Activated CD4-positive, alpha-beta T cell treated with anti-CD3 and anti-CD28 coated beads for 48 hours (primary cell): ENCODE measurements around the gene TSHZ2.

ENCODE experiments used
- DNase-seq: peaks from one replicate; pipeline ENCODE4 v3.0.0-alpha.2; 2020

TSHZ2 gene

DNA sequence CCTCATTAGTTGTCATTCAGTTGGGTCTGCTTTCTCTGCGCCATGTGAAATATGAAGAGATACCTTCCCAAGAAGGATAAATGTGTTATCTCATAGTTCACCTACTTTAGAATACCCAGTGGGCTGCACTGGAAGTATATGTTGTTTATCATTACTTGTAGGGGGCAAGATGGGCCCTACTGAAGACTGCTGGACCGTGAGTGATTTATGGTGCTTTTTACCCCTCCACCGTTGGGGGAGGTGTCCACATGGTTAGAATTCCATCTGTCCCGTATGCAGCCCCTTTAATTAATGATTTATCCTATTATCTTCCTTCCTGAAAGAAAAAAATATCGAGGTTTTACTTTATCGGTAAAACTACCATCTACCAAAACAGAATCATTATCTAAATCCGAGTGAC lies 97.0 kb downstream of the TSHZ2 start:
- no peak for DNase-seq

DNA sequence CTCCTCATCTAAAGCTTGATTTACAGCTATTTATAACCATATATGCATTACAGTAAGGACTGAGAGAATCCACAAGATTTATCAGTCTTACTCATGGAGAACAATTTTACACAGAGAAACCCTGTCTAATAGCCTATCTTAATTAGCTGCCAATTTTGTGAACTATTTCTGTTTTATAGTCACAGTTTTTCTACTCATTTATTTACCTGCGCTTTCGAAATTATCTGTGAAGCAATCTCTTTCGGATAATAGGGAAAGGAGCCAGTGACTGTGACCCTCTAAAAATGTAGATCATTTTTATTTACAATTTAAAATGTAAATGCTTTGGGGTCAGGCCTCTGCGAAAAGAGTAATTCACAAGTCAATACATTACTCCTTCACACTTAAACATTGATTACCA lies 98.1 kb downstream of the TSHZ2 start:
- no peak for DNase-seq

DNA sequence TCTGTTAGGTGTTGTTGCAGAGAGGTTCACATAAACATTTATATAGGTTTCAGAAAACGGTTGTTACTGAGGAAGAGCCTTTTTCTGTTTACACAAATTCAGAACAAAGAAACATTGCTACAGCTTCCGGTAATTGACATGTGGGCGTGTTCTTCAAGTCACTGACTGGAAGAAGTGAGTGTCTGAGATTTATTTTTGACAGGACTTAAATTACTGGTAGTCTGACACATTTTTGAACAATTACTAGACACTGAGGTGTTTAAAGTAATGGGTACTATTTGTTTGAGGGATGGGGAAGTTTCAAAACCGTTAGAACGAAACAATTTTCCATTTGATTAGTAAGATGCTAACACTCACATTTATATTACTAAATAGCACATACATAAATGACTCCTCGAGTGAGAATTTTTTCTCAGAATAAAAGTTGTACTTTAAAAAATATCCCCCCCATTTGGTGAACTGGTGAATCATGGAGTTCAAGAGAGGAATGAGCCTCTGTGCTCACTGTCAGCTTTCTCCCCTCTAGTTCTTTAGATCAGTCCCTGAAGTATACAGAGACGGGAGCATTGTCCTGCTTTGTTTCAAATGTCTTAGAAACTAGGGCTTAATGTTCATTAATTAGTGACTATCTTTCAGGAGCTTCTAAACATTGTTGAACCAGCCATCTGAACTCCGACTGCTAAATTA lies 98.7 kb downstream of the TSHZ2 start:
- DNase-seq: peak; percentile 54

DNA sequence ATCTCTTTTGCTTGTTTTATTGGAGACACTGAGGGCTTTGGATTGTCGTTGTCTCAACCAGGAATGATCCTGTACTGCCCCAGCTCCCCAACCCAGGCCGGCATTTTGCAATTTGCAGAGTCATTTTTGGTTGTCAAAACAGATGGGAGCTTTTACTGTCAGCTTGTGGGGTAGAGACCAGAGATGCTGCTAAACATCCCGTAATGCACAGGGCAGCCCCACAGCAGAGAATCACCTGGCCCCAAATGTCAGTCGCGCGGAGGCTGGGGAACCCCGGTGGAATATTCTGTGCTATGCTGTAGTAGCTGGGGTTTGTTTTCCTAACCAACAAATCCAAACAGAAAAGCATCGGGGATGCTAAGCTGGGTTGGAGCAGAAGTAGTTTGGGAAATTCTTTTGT lies 99.7 kb downstream of the TSHZ2 start:
- DNase-seq: peak; percentile 37

DNA sequence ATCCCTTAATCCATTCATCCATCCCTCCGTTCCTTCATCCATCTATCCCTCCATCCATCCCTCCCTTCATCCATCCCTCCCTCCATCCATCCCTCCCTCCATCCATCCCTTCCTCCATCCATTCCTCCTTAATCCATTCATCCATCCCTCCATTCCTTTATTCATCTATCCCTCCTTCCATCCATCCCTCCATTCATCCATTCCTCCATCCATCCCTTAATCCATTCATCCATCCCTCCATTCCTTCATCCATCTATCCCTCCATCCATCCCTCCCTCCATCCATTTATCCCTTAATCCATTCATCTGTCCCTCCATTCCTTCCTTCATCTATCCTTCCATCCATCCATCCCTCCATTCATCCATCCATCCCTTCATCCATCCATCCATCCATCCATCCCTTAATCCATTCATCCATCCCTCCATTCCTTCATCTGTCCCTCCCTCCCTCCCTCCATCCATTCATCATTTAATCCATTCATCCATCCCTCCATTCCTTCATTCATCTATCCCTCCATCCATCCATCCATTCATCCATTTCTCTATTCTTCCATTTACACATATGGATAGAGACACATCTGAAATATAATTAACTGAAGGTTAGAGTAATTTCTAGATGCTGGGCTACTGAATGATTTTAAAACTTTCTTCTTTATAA lies 100.9 kb downstream of the TSHZ2 start:
- DNase-seq: no peak

DNA sequence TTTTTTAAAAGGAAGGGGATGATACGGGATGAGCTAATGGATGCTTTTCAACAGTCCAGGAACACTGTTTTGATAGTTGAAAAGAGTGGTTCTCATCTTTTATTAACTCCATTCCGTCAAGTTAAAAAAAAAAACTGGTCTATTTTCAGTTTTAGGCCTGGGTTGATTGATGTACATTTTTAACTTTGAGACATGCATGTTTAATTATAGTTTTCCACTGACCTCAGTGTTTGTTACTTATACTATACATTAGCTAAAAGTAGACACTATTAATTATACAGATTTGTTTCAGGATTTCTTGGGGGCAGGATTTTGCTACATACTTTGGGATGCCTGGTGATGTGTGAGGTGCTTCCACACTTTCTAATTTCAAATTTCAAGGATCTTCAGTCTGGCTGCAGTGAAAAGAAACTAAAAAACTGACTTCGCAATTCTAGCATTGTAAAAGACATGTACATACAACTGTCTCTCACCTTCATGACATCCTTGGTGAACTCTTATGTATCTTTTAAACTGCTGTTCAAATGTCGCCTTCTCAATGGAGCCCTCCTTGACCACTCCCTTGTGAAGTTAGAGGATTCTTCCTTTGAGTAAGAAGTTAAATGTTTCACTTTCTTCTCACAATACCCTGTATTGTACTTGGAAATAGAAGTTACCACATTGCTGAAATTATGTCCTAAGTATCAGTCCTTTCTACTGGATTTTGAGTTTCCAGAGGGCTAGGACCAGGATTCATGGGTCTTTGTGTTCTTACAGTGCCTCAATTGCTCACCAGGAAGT lies 101.7 kb downstream of the TSHZ2 start:
- DNase-seq: no peak

DNA sequence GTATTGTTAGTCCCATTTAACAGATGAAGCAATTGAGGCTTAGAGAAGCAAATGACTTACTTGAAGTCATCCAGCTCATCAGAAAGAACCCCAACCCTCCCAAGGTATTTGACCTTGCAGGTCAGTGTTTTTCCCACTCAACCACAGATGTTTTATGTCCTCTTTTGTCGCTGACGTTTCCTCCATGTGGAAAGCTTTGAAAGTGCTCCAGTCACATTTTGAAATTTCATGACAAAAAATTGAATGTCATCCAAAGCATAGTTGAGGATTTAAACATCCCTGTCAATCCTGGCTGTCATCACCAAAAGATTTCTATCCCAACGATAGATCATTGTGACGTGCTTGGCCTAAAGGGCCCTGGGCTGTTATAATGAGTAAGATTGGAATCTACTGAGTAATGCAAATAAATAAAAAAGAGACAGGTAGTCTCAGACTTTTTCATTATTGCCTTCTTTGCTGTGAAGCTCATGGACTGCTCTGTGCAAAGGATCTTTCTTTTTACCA lies 102.7 kb downstream of the TSHZ2 start:
- no peak for DNase-seq

DNA sequence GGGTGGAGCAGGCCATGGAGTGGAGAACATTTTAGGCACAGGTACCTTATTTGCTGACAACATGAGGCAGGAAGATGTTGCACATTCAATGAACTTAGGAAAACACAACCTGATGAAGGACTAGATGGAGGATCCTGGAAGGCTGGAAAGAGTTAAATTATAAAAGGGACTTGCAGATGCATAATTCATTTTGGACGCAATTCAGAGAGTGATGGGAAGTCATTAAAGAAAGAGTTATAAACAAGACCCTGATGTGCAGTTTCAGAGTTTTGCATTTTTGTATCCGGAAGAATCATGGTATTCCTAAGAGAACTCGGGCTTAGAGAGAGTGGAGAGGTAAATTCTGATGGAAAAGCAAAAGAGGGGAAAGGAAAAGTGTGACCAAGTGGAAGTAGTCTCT lies 104.5 kb downstream of the TSHZ2 start:
- DNase-seq: no peak

DNA sequence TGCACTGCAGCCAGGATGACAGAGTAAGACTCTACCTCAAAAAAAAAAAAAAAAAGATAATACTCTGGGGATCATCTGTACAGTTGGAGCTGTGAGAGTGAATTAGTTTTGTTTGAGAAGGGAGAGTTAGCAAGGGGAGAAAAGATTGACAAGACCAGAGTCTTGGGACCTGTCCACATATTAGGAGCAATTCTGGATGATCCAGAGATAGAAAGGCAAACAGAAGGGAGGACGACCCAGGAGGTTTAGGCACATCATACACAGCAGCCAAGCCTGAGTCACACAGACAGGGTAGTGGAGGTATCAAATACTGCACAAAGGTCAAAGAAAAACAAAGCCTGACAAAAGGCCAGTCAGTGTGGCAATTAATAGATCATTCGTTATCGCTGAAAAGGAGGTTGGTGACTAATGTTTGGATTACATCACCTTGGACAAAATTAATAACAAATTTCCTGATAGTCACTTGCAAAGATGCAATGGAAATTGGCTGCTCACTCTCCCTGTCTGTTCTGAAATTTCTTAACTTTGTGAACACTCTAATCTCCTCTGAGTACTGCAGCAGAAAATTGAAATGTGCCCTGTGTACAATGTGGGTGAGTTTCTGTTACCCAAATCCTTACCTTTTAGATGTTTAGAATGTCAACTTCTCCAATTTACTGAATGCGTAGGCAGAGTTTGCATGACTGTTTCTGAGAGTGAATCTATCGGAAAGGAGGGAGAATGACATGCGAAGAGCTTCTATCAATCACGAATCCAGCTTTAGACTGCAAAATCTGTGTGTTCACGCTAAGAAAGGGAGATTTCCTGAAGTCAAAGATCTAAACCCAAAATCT lies 105.4 kb downstream of the TSHZ2 start:
- DNase-seq: peak; percentile 54

DNA sequence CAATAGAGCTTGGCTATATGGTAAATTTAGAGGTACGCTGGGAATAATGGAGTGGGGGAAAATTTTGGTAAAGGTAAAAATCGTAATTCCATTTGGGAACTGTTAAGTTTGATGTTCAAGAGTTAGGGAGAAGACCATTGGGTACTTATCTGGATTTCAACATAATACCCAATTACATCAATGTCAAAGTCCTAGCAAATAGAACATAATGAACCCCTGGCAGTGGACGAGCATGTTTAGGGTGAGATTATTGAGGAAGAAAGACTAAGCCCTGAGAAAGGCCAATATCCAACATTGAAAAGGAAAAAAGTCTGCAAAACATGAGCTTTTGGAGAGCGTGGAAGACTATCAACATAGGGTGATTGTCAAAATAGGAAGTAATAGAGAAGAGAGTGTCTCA lies 106.6 kb downstream of the TSHZ2 start:
- DNase-seq: no peak

DNA sequence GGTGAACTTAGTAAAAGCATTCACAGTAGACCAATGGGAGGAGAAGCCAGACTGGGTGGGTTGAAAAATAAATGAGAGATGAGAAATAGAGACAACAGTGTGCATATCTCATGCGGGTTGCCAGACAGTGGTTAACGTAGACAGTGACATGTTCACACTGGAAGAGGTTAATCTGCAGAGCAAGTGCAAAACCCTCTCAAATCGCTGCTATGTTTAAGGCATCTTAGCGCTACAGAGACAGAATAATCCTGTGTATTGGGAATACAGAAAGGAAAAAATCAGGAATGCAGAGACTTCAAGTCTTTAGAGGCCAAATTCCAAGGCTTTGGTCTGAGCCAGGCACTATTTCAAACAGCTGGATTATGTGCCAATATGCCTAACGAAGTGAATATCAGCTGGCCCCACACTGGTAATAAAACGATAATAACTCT lies 107.1 kb downstream of the TSHZ2 start:
- no peak for DNase-seq

DNA sequence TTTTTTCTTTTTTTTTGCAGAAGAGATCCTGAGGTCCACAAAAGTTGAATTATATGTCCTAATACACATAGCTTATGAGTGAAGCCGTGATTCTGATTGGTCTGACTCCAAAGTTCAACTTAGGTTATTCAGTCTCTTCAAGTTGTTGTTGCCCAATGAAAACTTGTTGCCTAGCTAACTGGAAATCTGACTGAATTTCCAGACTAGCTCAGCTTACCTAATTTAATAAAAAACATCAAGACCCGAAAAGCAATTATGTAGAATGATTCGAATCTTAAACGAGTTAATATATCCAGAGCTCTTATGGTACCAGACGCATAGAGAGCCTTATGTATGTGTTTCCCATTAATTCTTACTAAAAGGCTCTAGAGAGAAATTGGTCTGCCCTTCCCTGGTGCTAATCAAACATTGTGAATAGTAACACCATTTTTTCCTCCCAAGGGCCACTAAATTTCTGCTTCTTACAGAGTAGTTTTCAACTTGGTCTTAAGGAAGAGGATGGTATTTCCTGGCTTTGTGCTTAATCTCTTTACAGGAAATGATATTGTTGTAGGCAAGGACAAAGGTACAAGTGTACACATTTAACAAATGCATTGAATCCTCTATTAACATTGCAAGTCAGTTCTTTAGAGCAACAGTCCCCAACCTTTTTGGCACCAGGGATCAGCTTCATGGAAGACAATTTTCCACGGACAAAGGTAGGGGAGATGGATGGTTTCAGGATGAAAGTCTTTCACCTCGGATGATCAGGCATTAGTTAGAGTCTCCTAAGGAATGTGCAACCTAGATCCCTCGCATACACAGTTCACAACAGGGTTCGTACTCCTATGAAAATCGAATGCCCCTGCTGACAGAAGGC lies 107.9 kb downstream of the TSHZ2 start:
- no peak for DNase-seq

DNA sequence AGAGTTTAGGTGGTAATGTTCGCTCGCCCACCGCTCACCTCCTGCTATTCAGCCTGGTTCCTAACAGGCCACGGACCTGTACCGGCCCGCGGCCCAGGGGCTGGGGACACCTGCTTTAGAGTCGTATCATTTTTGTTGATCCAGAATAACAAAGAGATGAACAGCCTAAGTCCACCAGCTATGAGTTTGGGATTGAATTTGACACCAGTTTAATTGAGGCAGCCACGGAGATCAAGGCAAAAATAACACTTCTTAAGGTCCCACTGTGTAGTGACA lies 108.5 kb downstream of the TSHZ2 start:
- no peak for DNase-seq

DNA sequence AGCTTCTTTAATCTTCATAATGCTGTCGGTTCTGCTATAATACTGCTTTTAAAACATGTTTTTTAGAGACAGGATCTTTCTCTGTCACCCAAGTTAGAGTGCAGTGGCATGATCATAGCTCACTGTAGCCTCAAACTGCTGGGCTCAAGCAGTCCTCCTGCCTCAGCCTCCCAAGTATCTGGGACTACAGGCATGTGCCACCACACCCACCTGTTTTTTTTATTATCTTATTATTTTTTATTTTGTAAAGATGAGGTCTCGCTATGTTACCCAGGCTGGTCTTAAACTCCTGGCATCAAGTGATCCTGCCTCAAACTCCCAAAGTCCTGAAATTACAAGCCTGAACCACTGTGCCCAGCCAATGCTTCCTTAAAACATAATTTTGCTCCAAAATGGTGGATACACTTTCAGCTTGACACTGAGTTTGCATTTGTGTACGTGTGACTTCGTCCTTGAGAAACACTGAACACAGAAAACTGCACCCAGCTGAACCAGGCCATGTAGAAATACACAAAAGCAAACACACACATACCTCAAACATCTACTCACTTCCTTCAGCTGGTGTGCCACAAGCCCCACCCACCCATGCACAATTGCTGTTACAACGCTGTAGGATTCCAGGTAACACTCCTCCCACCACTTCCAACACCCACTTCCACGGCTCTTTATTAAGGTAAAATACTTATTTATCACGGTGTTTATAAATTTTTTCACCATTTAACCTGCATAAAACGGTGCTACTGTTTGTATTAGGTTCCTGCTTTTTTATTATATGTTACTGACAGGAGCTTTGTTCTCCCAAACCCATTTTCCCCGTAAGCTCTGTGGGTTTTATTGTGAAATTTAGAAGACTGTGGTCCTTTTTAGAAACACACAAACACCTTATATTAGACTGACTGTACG lies 109.1 kb downstream of the TSHZ2 start:
- peak; percentile 46 for DNase-seq

DNA sequence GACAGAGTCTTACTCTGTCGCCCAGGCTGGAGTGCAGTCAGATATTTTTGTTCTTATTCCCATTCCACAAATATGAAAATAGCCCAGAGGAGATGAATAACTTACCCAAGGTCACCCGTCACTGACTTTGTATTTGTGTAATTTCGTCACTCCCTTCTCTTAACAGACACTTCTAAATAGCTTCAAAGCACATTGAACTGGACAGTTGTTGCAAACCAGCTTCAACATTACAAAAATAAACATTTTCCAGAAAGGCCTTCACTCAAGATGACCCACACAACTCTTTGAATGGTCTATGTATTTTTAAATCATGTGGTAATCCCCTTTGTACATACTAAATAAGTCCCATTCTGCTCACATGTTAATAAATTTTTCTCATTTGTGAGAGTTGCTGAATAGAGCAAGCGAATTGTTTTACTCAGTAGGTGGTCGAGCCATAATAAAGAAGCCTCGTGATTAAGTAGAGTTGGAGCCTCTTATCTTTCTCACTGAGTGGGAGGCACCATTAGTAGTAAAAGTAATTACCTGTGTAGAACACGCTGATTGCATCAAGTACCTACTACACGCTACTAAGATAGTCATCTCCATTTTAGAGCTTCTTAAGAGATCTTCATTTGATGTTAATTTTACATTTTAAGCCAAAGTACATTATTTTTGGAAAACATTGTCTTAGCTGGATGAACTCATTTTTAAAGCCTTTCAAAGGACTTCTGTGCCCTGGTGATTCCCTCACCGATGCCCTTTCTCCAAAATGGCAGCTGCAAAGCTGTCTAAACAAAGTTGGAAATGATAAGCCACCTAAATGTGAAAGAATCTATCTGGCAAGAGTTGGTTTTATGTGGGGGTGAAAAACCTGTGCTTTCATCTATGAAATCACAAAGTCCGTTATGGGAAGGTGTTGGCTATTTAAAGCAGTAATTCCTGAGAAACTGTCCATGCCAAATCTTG lies 110.0 kb downstream of the TSHZ2 start:
- no peak for DNase-seq

DNA sequence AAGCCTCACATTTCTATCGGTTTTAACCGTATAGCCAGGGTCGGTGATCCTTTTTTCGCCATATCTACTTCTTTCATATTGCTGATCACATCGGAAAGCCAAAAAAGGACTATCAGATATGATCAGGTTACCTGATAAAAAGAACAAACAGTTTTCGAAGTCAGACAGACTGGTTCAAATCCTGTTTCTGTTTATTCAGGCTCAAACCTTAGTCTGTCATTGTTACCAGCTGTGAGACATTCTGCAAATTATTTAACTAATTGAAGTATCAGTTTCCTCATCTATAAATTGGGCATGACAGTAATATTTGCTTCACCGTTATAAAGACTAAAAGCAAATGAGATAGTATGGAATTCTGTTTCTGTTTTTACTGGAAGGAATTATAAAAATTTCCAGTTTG lies 111.3 kb downstream of the TSHZ2 start:
- DNase-seq: no peak

DNA sequence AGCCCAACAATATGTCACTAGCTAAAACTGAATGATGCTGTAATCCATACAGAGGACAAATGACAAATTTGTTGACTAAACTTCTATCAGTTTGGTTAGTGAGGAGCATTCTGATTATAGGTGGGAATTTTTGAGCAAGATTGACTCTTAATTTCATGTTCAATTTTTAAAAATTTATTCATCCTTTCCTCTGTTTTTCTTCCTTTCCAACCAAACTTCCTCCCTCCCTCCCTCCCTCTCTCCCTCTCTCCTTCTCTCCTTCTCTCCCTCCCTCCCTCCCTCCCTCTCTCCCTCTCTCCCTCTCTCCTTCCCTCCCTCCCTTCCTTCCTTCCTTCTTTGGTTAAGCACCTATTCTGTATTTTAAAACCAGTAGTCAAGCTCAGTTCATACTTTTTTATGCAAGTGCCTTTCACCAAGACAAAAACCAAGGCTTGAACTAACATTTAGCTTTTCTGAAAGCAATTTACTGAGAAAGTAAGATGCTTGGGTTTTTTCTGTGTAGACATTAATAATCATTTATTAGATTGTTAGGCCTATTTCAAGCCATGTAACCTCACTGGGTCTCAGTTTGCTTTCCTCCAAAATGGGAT lies 112.3 kb downstream of the TSHZ2 start:
- no peak for DNase-seq

DNA sequence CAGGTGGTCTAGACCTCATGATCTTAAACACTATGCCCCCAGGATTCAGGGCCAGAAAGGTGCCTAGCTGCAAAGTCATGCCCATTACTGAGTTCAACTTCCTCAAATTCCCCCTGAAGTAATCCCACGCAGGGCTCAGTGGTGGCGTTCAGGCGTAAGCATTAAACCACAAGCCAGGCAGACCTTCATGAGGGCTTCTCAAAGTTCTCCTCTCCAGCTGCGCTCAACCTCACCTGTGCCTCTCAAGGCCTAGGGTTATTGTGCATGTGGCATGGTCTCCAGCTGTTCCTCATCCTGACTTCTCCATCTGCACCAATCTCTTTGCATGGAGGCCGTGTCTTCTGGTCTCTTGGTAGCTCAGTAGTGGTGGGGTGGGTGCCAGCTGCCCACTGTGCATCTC lies 113.6 kb downstream of the TSHZ2 start:
- no peak for DNase-seq

DNA sequence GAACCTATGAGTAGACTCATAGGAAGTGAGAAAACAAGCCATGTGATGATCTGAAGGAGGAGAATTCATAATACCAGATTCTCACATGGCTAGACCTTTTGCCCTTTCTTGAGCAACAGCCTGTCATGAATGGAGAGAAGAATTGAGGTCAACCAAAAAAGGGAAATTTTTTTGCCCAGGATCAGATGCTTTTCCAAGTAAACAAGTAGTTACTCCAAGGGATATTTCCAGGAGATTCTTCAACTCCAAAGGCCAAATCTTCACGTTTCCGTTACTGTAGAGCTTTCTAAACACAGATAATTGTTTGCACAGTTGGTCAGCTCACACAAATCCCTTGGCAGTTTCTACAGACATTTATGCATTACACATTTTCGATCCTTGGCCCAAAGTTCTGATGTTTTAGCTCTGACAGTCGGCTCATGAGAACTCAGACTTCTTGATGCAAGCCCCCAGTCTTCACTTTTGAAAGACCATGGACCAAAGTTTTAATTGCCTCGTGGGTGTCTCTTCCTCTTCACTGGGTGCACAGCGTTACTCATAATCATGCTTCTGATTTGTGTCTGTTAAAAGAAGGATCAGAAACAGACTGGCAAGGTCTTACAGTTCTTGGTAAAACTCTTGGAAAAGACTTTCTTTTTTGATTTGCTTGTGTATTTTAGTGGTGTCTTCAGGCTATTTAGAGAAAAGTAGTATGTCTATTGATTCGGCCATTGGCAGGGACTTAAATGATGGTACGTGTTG lies 115.0 kb downstream of the TSHZ2 start:
- DNase-seq: no peak
